GM12878 (cell line): ENCODE measurements around the gene CHST15. TPM values are rescaled to one million over a fixed set of nuclear protein-coding genes. Genes with fewer than 3 reads are reported as not detected.

Experiments used
- BCLAF1 ChIP-seq: fragments of 450-650 bp; IDR thresholded peaks from 2 replicates; pipeline ENCODE4 v1.6.1; 2017; ENCODE audit warnings: antibody characterized with exemption, mild to moderate bottlenecking, moderate library complexity
- CBFB ChIP-seq: IDR thresholded peaks from 2 replicates; pipeline ENCODE4 v1.6.1; 2016; ENCODE audit warnings: antibody characterized with exemption, low read depth
- CTCF ChIP-seq, 3 experiments: IDR thresholded peaks in 2 of 3; conservative IDR thresholded peaks in 1 of 3; 2 replicates each; pipeline ENCODE4 v1.5.1; 2011; ENCODE audit warnings: low read depth in 3 of 3, low read length in 3 of 3, mild to moderate bottlenecking in 3 of 3, control low read depth in 2 of 3, moderate library complexity in 2 of 3, inconsistent platforms in 1 of 3, mixed read lengths in 1 of 3; ENCODE audit not compliant: control insufficient read depth in 2 of 3, insufficient read depth in 1 of 3; ENCODE audit errors: extremely low read depth in 1 of 3
- IKZF1 ChIP-seq: fragments of 450-650 bp; conservative IDR thresholded peaks from 2 replicates; pipeline ENCODE4 v1.6.1; 2017; ENCODE audit warnings: antibody characterized with exemption, mild to moderate bottlenecking
- LARP7 ChIP-seq: fragments of 450-650 bp; IDR thresholded peaks from 2 replicates; pipeline ENCODE4 v1.6.1; 2017; ENCODE audit warnings: mild to moderate bottlenecking
- MXI1 ChIP-seq: fragments of 150-350 bp; IDR thresholded peaks from 2 replicates; pipeline ENCODE4 v1.6.1; 2011; ENCODE audit warnings: low read depth, mild to moderate bottlenecking, inconsistent platforms, low read length, improper control_type of control experiment
- MYC ChIP-seq: IDR thresholded peaks from 2 replicates; pipeline ENCODE4 v1.6.1; 2011; ENCODE audit warnings: mild to moderate bottlenecking, low read length, moderate library complexity, inconsistent platforms; ENCODE audit not compliant: insufficient read depth, insufficient replicate concordance, insufficient read length, severe bottlenecking
- NBN ChIP-seq: fragments of 450-650 bp; IDR thresholded peaks from 2 replicates; pipeline ENCODE4 v1.6.1; 2016
- RAD21 ChIP-seq: IDR thresholded peaks from 2 replicates; pipeline ENCODE4 v1.6.1; 2011; ENCODE audit warnings: mild to moderate bottlenecking, low read depth, low read length, moderate library complexity; ENCODE audit not compliant: insufficient read depth
- RUNX3 ChIP-seq: IDR thresholded peaks from 2 replicates; pipeline ENCODE4 v1.6.1; 2012; ENCODE audit warnings: low read length, inconsistent platforms
- SMARCA5 ChIP-seq: fragments of 450-650 bp; IDR thresholded peaks from 2 replicates; pipeline ENCODE4 v1.6.1; 2017; ENCODE audit warnings: mild to moderate bottlenecking
- SMC3 ChIP-seq: IDR thresholded peaks from 2 replicates; pipeline ENCODE4 v1.6.1; 2011; ENCODE audit warnings: low read length, improper control_type of control experiment, borderline replicate concordance
- USF1 ChIP-seq: IDR thresholded peaks from 2 replicates; pipeline ENCODE4 v1.6.1; 2011; ENCODE audit warnings: borderline replicate concordance, low read depth, mild to moderate bottlenecking, moderate library complexity, mixed read lengths, low read length; ENCODE audit not compliant: insufficient read depth; ENCODE audit errors: extremely low read length
- YY1 ChIP-seq: IDR thresholded peaks from 2 replicates; pipeline ENCODE4 v1.6.1; 2011; ENCODE audit warnings: low read depth, mild to moderate bottlenecking, low read length
- ZNF592 ChIP-seq: fragments of 450-650 bp; IDR thresholded peaks from 2 replicates; pipeline ENCODE4 v1.6.1; 2017; ENCODE audit warnings: mild to moderate bottlenecking, moderate library complexity
- polyA plus RNA-seq, 11 experiments: library from polyadenylated mRNA; depleted of rRNA in 4 of 11; unstranded in 6 of 11; stranded (reverse) in 5 of 11; fragments of >200 nt; fragmentation: Nextera tagmentation in 4 of 11; fragmentation: Illumina TruSeq in 1 of 11; extraction: Ambion mirVana in 4 of 11; extraction: Trizol in 1 of 11; gene quantifications; 1 replicate in 1 of 11; 2 replicates in 10 of 11; pipeline versions ENCODE4 v1.2.1 to v1.2.3, GENCODE V29; 2011 to 2016; ENCODE audit warnings: inconsistent platforms in 2 of 11, missing spikeins in 2 of 11, low read depth in 1 of 11
- total RNA-seq, 4 experiments: library from RNA; depleted of rRNA in 3 of 4; stranded (reverse); fragments of >200 nt in 3 of 4; fragmentation: Illumina TruSeq in 1 of 4; extraction: Trizol in 1 of 4; gene quantifications; 2 replicates each; pipeline versions ENCODE4 v1.2.1 to v1.2.3, GENCODE V29; 2013 to 2021

Gene CHST15
- total and polyA plus RNA-seq, 10 of the 15 experiments (the other 5 are each of a cell fraction or from before 2014, with no cell fraction given), result 0.02 to 0.53 (median 0.05) TPM; not detected in 1

- TF ChIP-seq CTCF (IDR thresholded peaks at IDR 0.05 in 2 of 3, conservative IDR thresholded peaks at IDR 0.05 in 1 of 3; ENCODE audit: control insufficient read depth in 2 of 3, extremely low read depth in 1 of 3, insufficient read depth in 1 of 3, low read depth in 3 of 3, low read length in 3 of 3), result peak; percentile 40 to 77 (median 63)
- no peak for TF ChIP-seq CBFB
- TF ChIP-seq BCLAF1, result no peak
- TF ChIP-seq SMARCA5, result 0 out of 2 replicates have a peak, but pooled peaks have one; percentile 26
- no peak for TF ChIP-seq MXI1
- peak; percentile 57 for TF ChIP-seq RAD21
- 0 out of 2 replicates have a peak, but pooled peaks have one; percentile 15 for TF ChIP-seq YY1
- TF ChIP-seq MYC, result no peak
- TF ChIP-seq RUNX3, result peak; percentile 29
- no peak for TF ChIP-seq NBN
- TF ChIP-seq ZNF592, result no peak
- peak; percentile 68 for TF ChIP-seq SMC3
- 0 out of 2 replicates have a peak, but pooled peaks have one; percentile 40 for TF ChIP-seq IKZF1
- TF ChIP-seq USF1, result no peak
- TF ChIP-seq LARP7, result 0 out of 2 replicates have a peak, but pooled peaks have one; percentile 32
- TF ChIP-seq, all 136 proteins: peak for 11
These were observed 97.8 kb downstream of the CHST15 start (continued) for GRCh38 chr10:123995461-123996131.
